Liver (tissue), 9 donors: ENCODE measurements around the gene PDZD2. TPM values are rescaled to one million over a fixed set of nuclear protein-coding genes. Genes with fewer than 3 reads are reported as not detected.

Experiments
- DNase-seq: peaks from one replicate; pipeline ENCODE4 v3.0.0-alpha.2; 2017; ENCODE audit warnings: low spot score
- H3K27ac ChIP-seq, 2 donors: one replicate each; pipeline ENCODE4 v1.7.0; 2013; ENCODE audit warnings: inconsistent platforms in 2 of 2, low read length in 2 of 2, control low read depth in 1 of 2, low read depth in 1 of 2, mild to moderate bottlenecking in 1 of 2
- H3K27me3 ChIP-seq, 4 donors: one replicate each; pipeline versions ENCODE4 v1.6.1 to v1.7.0; 2013; ENCODE audit warnings: low read length in 3 of 4, inconsistent platforms in 1 of 4, mild to moderate bottlenecking in 1 of 4, moderate library complexity in 1 of 4; ENCODE audit not compliant: control insufficient read depth in 4 of 4, insufficient read depth in 4 of 4
- H3K36me3 ChIP-seq, 4 donors: one replicate each; pipeline versions ENCODE4 v1.6.1 to v1.7.0; 2013; ENCODE audit warnings: low read length in 3 of 4, mild to moderate bottlenecking in 3 of 4, low read depth in 1 of 4, moderate library complexity in 1 of 4; ENCODE audit not compliant: control insufficient read depth in 4 of 4, insufficient read depth in 3 of 4
- H3K4me1 ChIP-seq, 4 donors: one replicate each; pipeline versions ENCODE4 v1.6.1 to v1.7.0; 2013; ENCODE audit warnings: low read length in 3 of 4, mild to moderate bottlenecking in 3 of 4, moderate library complexity in 1 of 4; ENCODE audit not compliant: control insufficient read depth in 4 of 4, insufficient read depth in 4 of 4
- H3K4me3 ChIP-seq, 3 donors: one replicate each; pipeline versions ENCODE4 v1.6.1 to v1.7.0; 2013; ENCODE audit warnings: low read length in 3 of 3, control low read depth in 1 of 3, low read depth in 1 of 3, mild to moderate bottlenecking in 1 of 3
- H3K9ac ChIP-seq, 2 donors: one replicate each; pipeline ENCODE4 v1.7.0; 2013; ENCODE audit warnings: low read length in 2 of 2, mild to moderate bottlenecking in 2 of 2, moderate library complexity in 2 of 2, control low read depth in 1 of 2, low read depth in 1 of 2
- H3K9me3 ChIP-seq, 4 donors: one replicate each; pipeline versions ENCODE4 v1.6.1 to v1.7.0; 2013; ENCODE audit warnings: low read length in 3 of 4; ENCODE audit not compliant: control insufficient read depth in 4 of 4
- ATF3 ChIP-seq: IDR thresholded peaks from 2 replicates; pipeline ENCODE4 v1.6.1; 2016; ENCODE audit warnings: antibody characterized with exemption
- EGR1 ChIP-seq, 2 donors: IDR thresholded peaks; 2 replicates each; pipeline ENCODE4 v1.6.1; 2016 to 2018; ENCODE audit warnings: antibody characterized with exemption in 2 of 2, low read depth in 2 of 2
- FOXA2 ChIP-seq: IDR thresholded peaks from 2 replicates; pipeline ENCODE4 v1.6.1; 2016; ENCODE audit warnings: antibody characterized with exemption
- GABPA ChIP-seq, 2 donors: IDR thresholded peaks in 1 of 2; conservative IDR thresholded peaks in 1 of 2; 2 replicates each; pipeline ENCODE4 v1.6.1; 2016; ENCODE audit warnings: antibody characterized with exemption in 2 of 2, mild to moderate bottlenecking in 1 of 2, moderate library complexity in 1 of 2
- HNF4G ChIP-seq: IDR thresholded peaks from 2 replicates; pipeline ENCODE4 v1.6.1; 2016; ENCODE audit warnings: antibody characterized with exemption
- JUND ChIP-seq, 2 donors: IDR thresholded peaks; 2 replicates each; pipeline ENCODE4 v1.6.1; 2016; ENCODE audit warnings: antibody characterized with exemption in 2 of 2
- MAX ChIP-seq: IDR thresholded peaks from 2 replicates; pipeline ENCODE4 v1.6.1; 2016; ENCODE audit warnings: antibody characterized with exemption
- NR2F2 ChIP-seq: IDR thresholded peaks from 2 replicates; pipeline ENCODE4 v1.6.1; 2016; ENCODE audit warnings: antibody characterized with exemption
- RAD21 ChIP-seq, 2 donors: IDR thresholded peaks; 2 replicates each; pipeline ENCODE4 v1.6.1; 2016; ENCODE audit warnings: antibody characterized with exemption in 2 of 2, mild to moderate bottlenecking in 2 of 2
- RXRA ChIP-seq, 2 donors: IDR thresholded peaks; 2 replicates each; pipeline ENCODE4 v1.6.1; 2017 to 2018; ENCODE audit warnings: antibody characterized with exemption in 2 of 2, mild to moderate bottlenecking in 1 of 2
- SP1 ChIP-seq: IDR thresholded peaks from 2 replicates; pipeline ENCODE4 v1.6.1; 2018; ENCODE audit warnings: antibody characterized with exemption, mild to moderate bottlenecking
- TAF1 ChIP-seq: conservative IDR thresholded peaks from 2 replicates; pipeline ENCODE4 v1.6.1; 2016; ENCODE audit warnings: antibody characterized with exemption, mild to moderate bottlenecking
- ZBTB33 ChIP-seq: IDR thresholded peaks from 2 replicates; pipeline ENCODE4 v1.6.1; 2016; ENCODE audit warnings: antibody characterized with exemption
- WGBS: extraction: QIAGEN DNeasy Blood & Tissue Kit; methylation state at CpG from one replicate; pipeline ENCODE4 v1.1.7; 2013; 5-methylcytosine and 5-hydroxymethylcytosine counted together
- polyA plus RNA-seq, 2 donors: library from polyadenylated mRNA; stranded (reverse) in 1 of 2; unstranded in 1 of 2; fragments of 200-250 nt in 1 of 2; fragments of >200 nt in 1 of 2; fragmentation: Nextera tagmentation in 1 of 2; extraction: Ambion mirVana in 1 of 2; gene quantifications; one replicate each; pipeline versions ENCODE4 v1.2.1 to v1.2.3, GENCODE V29; 2013 to 2015
- total RNA-seq, 2 donors: library from RNA; depleted of rRNA; stranded (reverse); fragments of >200 nt; gene quantifications; one replicate each; pipeline ENCODE4 v1.2.3, GENCODE V29; 2014
- donor health status: healthy.
- donor health status: healthy.
- donor health status: healthy.
- donor health status: healthy.
- donor health status: healthy.

PDZD2 gene
- total and polyA plus RNA-seq, 4 donors, result 0.27 to 1.1 (median 0.54) TPM

GRCh38 chr5:31995714-31996113 is 356.8 kb downstream of the PDZD2 start:
- no peak for DNase-seq
- H3K9me3 ChIP-seq, result no peaks in the 10 kb centered on the region
- H3K27ac ChIP-seq, result no peak overlapping the region
- no peaks in the 10 kb centered on the region for H3K36me3 ChIP-seq
- H3K9ac ChIP-seq, result no peak overlapping the region
- 89% methylated on average over 7 of the region's 7 CpGs for WGBS
- H3K27me3 ChIP-seq, result no peaks in the 10 kb centered on the region
- H3K4me3 ChIP-seq, result no peak overlapping the region
- H3K4me1 ChIP-seq, result no peaks in the 10 kb centered on the region
- TF ChIP-seq MAX (no peak), ZBTB33 (no peak), ATF3 (no peak)

- 95% methylated on average over 5 of the region's 5 CpGs for WGBS
- TF ChIP-seq SP1 (no peak), ATF3 (no peak), HNF4G (no peak), EGR1 (IDR thresholded peaks at IDR 0.05; ENCODE audit: low read depth in 2 of 2) (no peak), RAD21 (IDR thresholded peaks at IDR 0.05) (no peak), GABPA (IDR thresholded peaks at IDR 0.05 in 1 of 2, conservative IDR thresholded peaks at IDR 0.05 in 1 of 2) (no peak)
- Histone ChIP-seq H3K4me1 (no peaks in the 10 kb centered on the region), H3K9me3 (no peaks in the 10 kb centered on the region), H3K27ac (no peak overlapping the region), H3K9ac (no peak overlapping the region), H3K27me3 (no peaks in the 10 kb centered on the region), H3K36me3 (no peaks in the 10 kb centered on the region), H3K4me3 (no peak overlapping the region)
- no peak for DNase-seq
Observed at GRCh38 chr5:31996909-31997308, 358.0 kb downstream of the PDZD2 start.

GRCh38 chr5:31999470-31999869 is 360.5 kb downstream of the PDZD2 start:
- Histone ChIP-seq H3K9me3 (no peaks in the 10 kb centered on the region), H3K36me3 (no peaks in the 10 kb centered on the region)
- no peak for DNase-seq

GRCh38 chr5:32000731-32001130 is 361.8 kb downstream of the PDZD2 start:
- Histone ChIP-seq H3K36me3 (no peaks in the 10 kb centered on the region), H3K27ac (no peak overlapping the region), H3K4me1 (no peaks in the 10 kb centered on the region), H3K9ac (no peak overlapping the region), H3K4me3 (no peak overlapping the region), H3K9me3 (no peaks in the 10 kb centered on the region), H3K27me3 (no peaks in the 10 kb centered on the region)
- DNase-seq, result no peak
- no peak for TF ChIP-seq NR2F2
- no peak for TF ChIP-seq JUND (IDR thresholded peaks at IDR 0.05)
- TF ChIP-seq ZBTB33, result no peak
- TF ChIP-seq HNF4G, result no peak
- TF ChIP-seq RXRA (IDR thresholded peaks at IDR 0.05), result no peak
- no peak for TF ChIP-seq RAD21 (IDR thresholded peaks at IDR 0.05)
- TF ChIP-seq FOXA2, result no peak
- TF ChIP-seq TAF1, result no peak
- WGBS, result 97% methylated on average over 11 of the region's 11 CpGs

More at GRCh38 chr5:31999470-31999869, 360.5 kb downstream of the PDZD2 start:
- no peak overlapping the region for H3K9ac ChIP-seq
- no peak for TF ChIP-seq TAF1
- H3K4me3 ChIP-seq, result no peak overlapping the region
- 46% methylated on average over 5 of the region's 5 CpGs for WGBS
- H3K27me3 ChIP-seq, result no peaks in the 10 kb centered on the region
- H3K4me1 ChIP-seq, result no peaks in the 10 kb centered on the region
- no peak overlapping the region for H3K27ac ChIP-seq
